ENCODE measurements around the gene CXCR5. TPM values are rescaled to one million over a fixed set of nuclear protein-coding genes. Genes with fewer than 3 reads are reported as not detected.
A peak's percentile ranks its signal among the peaks of the same experiment; 100 is the strongest.

Gene CXCR5
- total and polyA plus RNA-seq, 10 of the 15 experiments (the other 5 are each of a cell fraction or from before 2014, with no cell fraction given) = 0.03 to 0.63 (median 0.25) TPM

- TF ChIP-seq E4F1 (IDR thresholded peaks at IDR 0.05; ENCODE audit: borderline replicate concordance, partially characterized antibody) (no peak), TARDBP (IDR thresholded peaks at IDR 0.05; ENCODE audit: borderline replicate concordance) (no peak), ATF3 (IDR thresholded peaks at IDR 0.05; ENCODE audit: borderline replicate concordance, extremely low read depth, low read depth, low read length) (no peak), NR2F1 (conservative IDR thresholded peaks at IDR 0.05) (0 out of 2 replicates have a peak, but pooled peaks have one; percentile 28), GATAD2B (conservative IDR thresholded peaks at IDR 0.05; ENCODE audit: low read depth) (no peak; the same call in none of the 2 replicates), PML (IDR thresholded peaks at IDR 0.05; ENCODE audit: low read length) (no peak), FOXM1 (IDR thresholded peaks at IDR 0.05; ENCODE audit: low read depth, low read length) (no peak), CBX3 (IDR thresholded peaks at IDR 0.05; ENCODE audit: borderline replicate concordance, low read depth) (no peak), YBX1 (IDR thresholded peaks at IDR 0.05) (no peak), POLR2A (IDR thresholded peaks at IDR 0.05; ENCODE audit: low read depth, low read length) (0 out of 2 replicates have a peak, but pooled peaks have one; percentile 13), SIX5 (IDR thresholded peaks at IDR 0.05; ENCODE audit: low read depth, low read length, severe bottlenecking) (no peak), RUNX3 (IDR thresholded peaks at IDR 0.05; ENCODE audit: low read length) (no peak), TAF1 (IDR thresholded peaks at IDR 0.05; ENCODE audit: borderline replicate concordance, low read depth, low read length) (no peak), SKIL (IDR thresholded peaks at IDR 0.05; ENCODE audit: low read depth, poor library complexity, severe bottlenecking) (no peak), BMI1 (IDR thresholded peaks at IDR 0.05; ENCODE audit: borderline replicate concordance) (no peak), JUNB (IDR thresholded peaks at IDR 0.05) (no peak), RBBP5 (conservative IDR thresholded peaks at IDR 0.05) (no peak), ELK1 (IDR thresholded peaks at IDR 0.05; ENCODE audit: low read depth, low read length) (no peak), HSF1 (IDR thresholded peaks at IDR 0.05; ENCODE audit: low read depth, low read length) (no peak), RELA (IDR thresholded peaks at IDR 0.05; ENCODE audit: borderline replicate concordance, partially characterized antibody) (no peak), HDAC6 (IDR thresholded peaks at IDR 0.05; ENCODE audit: unreplicated experiment) (no peak), USF2 (IDR thresholded peaks at IDR 0.05; ENCODE audit: borderline replicate concordance, low read depth, low read length) (no peak)
Observed at GRCh38 chr11:118907051-118908042, 23.7 kb downstream of the CXCR5 start (continued).
